ENCODE measurements around the gene SLC7A6. TPM values are rescaled to one million over a fixed set of nuclear protein-coding genes. Genes with fewer than 3 reads are reported as not detected.

Gene SLC7A6
- total RNA-seq (23.4 and 29.7 TPM in 2 replicates), polyA plus RNA-seq (20.5 and 23.1 TPM in 2 replicates)

GRCh38 chr16:68264128-68265077 is at the start of gene SLC7A6:
Gene SLC7A6, plus strand, starts transcription at chr16:68264526. Its CDS starts 10,201 bp downstream, at chr16:68274727.
- peak within 1 kb of the TSS; percentile 98 for H2AFZ ChIP-seq
- no peaks in the 10 kb centered on the region for H3K9me3 ChIP-seq (ENCODE audit: low read depth)
- H3K27ac ChIP-seq = peak within 1 kb of the TSS; percentile 96
- H3K9me2 ChIP-seq (replicated peaks; ENCODE audit: insufficient read depth) = no peaks in the 10 kb centered on the region
- peaks cover 42% of the 10 kb centered on the region for H3K79me2 ChIP-seq
- peak within 1 kb of the TSS; percentile 84 for H3K4me3 ChIP-seq
- H3K36me3 ChIP-seq (replicated peaks; ENCODE audit: insufficient read depth, low read depth) = no peaks in the 10 kb centered on the region
- H3K4me1 ChIP-seq (ENCODE audit: insufficient read depth) = peaks cover 20% of the 10 kb centered on the region
- DNase-seq (ENCODE audit: low spot score) = peak; percentile 89
- no peaks in the 10 kb centered on the region for H4K20me1 ChIP-seq (ENCODE audit: insufficient read depth, poor library complexity, severe bottlenecking)
- WGBS (ENCODE audit: low lambda C conversion rate, missing lambda C conversion rate) = under 1% methylated on average over 66 of the region's 123 CpGs
- TF ChIP-seq EZH2phosphoT487 (IDR thresholded peaks at IDR 0.05; ENCODE audit: low read depth, severe bottlenecking, unreplicated experiment) (no peak), CTCF (IDR thresholded peaks at IDR 0.05; ENCODE audit: poor library complexity) (peak; percentile 79), EZH2 (IDR thresholded peaks at IDR 0.05; ENCODE audit: borderline replicate concordance) (no peak)
- peak within 1 kb of the TSS; percentile 97 for H3K4me2 ChIP-seq
- H3K27me3 ChIP-seq = no peaks in the 10 kb centered on the region

- H3K4me1 ChIP-seq (ENCODE audit: insufficient read depth) = no peaks in the 10 kb centered on the region
- DNase-seq (ENCODE audit: low spot score) = no peak
- H3K36me3 ChIP-seq (replicated peaks; ENCODE audit: insufficient read depth, low read depth) = no peaks in the 10 kb centered on the region
- TF ChIP-seq EZH2 (IDR thresholded peaks at IDR 0.05; ENCODE audit: borderline replicate concordance) (no peak), CTCF (IDR thresholded peaks at IDR 0.05; ENCODE audit: poor library complexity) (no peak), EZH2phosphoT487 (IDR thresholded peaks at IDR 0.05; ENCODE audit: low read depth, severe bottlenecking, unreplicated experiment) (no peak)
- no peak overlapping the region for H2AFZ ChIP-seq
- 92% methylated on average over 3 of the region's 3 CpGs for WGBS (ENCODE audit: low lambda C conversion rate, missing lambda C conversion rate)
- H3K27ac ChIP-seq = no peak overlapping the region
- no peaks in the 10 kb centered on the region for H4K20me1 ChIP-seq (ENCODE audit: insufficient read depth, poor library complexity, severe bottlenecking)
- no peaks in the 10 kb centered on the region for H3K9me3 ChIP-seq (ENCODE audit: low read depth)
- H3K79me2 ChIP-seq = no peaks in the 10 kb centered on the region
- no peak overlapping the region for H3K4me2 ChIP-seq
- no peaks in the 10 kb centered on the region for H3K9me2 ChIP-seq (replicated peaks; ENCODE audit: insufficient read depth)
- no peaks in the 10 kb centered on the region for H3K27me3 ChIP-seq
- H3K4me3 ChIP-seq = no peak overlapping the region
Observed at GRCh38 chr16:68214726-68215125, 49.6 kb upstream of the SLC7A6 start.

GRCh38 chr16:68215302-68215701 is 49.0 kb upstream of the SLC7A6 start:
- TF ChIP-seq CTCF (IDR thresholded peaks at IDR 0.05; ENCODE audit: poor library complexity) = no peak
- H3K4me1 ChIP-seq (ENCODE audit: insufficient read depth) = no peaks in the 10 kb centered on the region
- H3K27ac ChIP-seq = no peak overlapping the region
- H3K9me2 ChIP-seq (replicated peaks; ENCODE audit: insufficient read depth) = no peaks in the 10 kb centered on the region
- WGBS (ENCODE audit: low lambda C conversion rate, missing lambda C conversion rate) = 95% methylated on average over 1 of the region's 1 CpG
- no peak overlapping the region for H2AFZ ChIP-seq
- no peaks in the 10 kb centered on the region for H3K79me2 ChIP-seq
- no peak overlapping the region for H3K4me3 ChIP-seq
- H3K4me2 ChIP-seq = no peak overlapping the region
- H3K27me3 ChIP-seq = no peaks in the 10 kb centered on the region
- H4K20me1 ChIP-seq (ENCODE audit: insufficient read depth, poor library complexity, severe bottlenecking) = no peaks in the 10 kb centered on the region
- H3K36me3 ChIP-seq (replicated peaks; ENCODE audit: insufficient read depth, low read depth) = no peaks in the 10 kb centered on the region
- no peak for DNase-seq (ENCODE audit: low spot score)
- no peaks in the 10 kb centered on the region for H3K9me3 ChIP-seq (ENCODE audit: low read depth)
